ENCODE results near the gene TRAPPC6A. TPM values are rescaled to one million over a fixed set of nuclear protein-coding genes. Genes with fewer than 3 reads are reported as not detected.

Gene TRAPPC6A
- total and polyA plus RNA-seq, 2 of the 13 experiments (the other 11 are each of a cell fraction or from before 2014, with no cell fraction given), result 6.5 to 21.0 TPM

- intact Hi-C loops (cut with micrococcal nuclease; ENCODE audit: unreplicated experiment), result loop anchor here (5.0 kb wide), 2 partner anchors 52 to 112 kb away; partner anchors contain the start of genes GEMIN7 and ZNF296
- ATAC-seq, result no peak
- no TSS peak for BruUV-seq (replicated peaks)
- Histone ChIP-seq H3K27me3 (ENCODE audit: control insufficient read depth in 1 of 2, insufficient read depth in 2 of 2, low read length in 2 of 2) (no peaks in the 10 kb centered on the region), H3K27ac (ENCODE audit: extremely low read length, insufficient read depth, low read length) (no peak overlapping the region), H3K79me2 (ENCODE audit: insufficient read depth, low read length) (peaks cover 45% of the 10 kb centered on the region), H3K9me3 (ENCODE audit: low read length) (no peaks in the 10 kb centered on the region), H3K36me3 (replicated peaks in 1 of 2; ENCODE audit: control insufficient read depth in 1 of 2, insufficient read depth in 2 of 2, low read length in 2 of 2) (peaks cover 6 to 15% of the 10 kb centered on the region in 2 experiments; a peak in 3 of 5 replicates), H4K20me1 (ENCODE audit: insufficient read depth, low read length) (peaks cover 23% of the 10 kb centered on the region; the same call in 1 of the 2 replicates), H3K4me1 (ENCODE audit: insufficient read depth, low read length) (peaks cover 36% of the 10 kb centered on the region), H3K4me3 (replicated peaks in 1 of 3; ENCODE audit: insufficient read depth in 1 of 3, low read depth in 2 of 3, low read length in 3 of 3) (no peak overlapping the region), H3K9ac (ENCODE audit: insufficient read depth, low read depth, low read length) (no peak overlapping the region), H2AFZ (ENCODE audit: low read length) (no peak overlapping the region), H3K4me2 (ENCODE audit: low read depth, low read length) (no peak overlapping the region)
- 100% methylated on average over 3 of the region's 5 CpGs for WGBS (ENCODE audit: low lambda C conversion rate)
- no peak for TF ChIP-seq ZNF614 (CRISPR knock-in tag; IDR thresholded peaks at IDR 0.05; ENCODE audit: borderline replicate concordance)
- TF ChIP-seq ARNT2 (CRISPR knock-in tag; IDR thresholded peaks at IDR 0.05; ENCODE audit: low read depth), result no peak
- no peak for TF ChIP-seq ZNF597 (CRISPR knock-in tag; IDR thresholded peaks at IDR 0.05)
- TF ChIP-seq JDP2 (CRISPR knock-in tag; IDR thresholded peaks at IDR 0.05; ENCODE audit: borderline replicate concordance), result no peak
- no peak for TF ChIP-seq E2F1 (CRISPR knock-in tag; IDR thresholded peaks at IDR 0.05)
- no peak for TF ChIP-seq ZBTB38 (CRISPR knock-in tag; IDR thresholded peaks at IDR 0.05)
- TF ChIP-seq SP5 (CRISPR knock-in tag; IDR thresholded peaks at IDR 0.05; ENCODE audit: borderline replicate concordance, low read depth), result no peak
- no peak for TF ChIP-seq ZNF629 (CRISPR knock-in tag; conservative IDR thresholded peaks at IDR 0.05)
- TF ChIP-seq SMARCE1 (IDR thresholded peaks at IDR 0.05; ENCODE audit: borderline replicate concordance), result no peak
- TF ChIP-seq SSRP1 (CRISPR knock-in tag; IDR thresholded peaks at IDR 0.05), result no peak
- no peak for TF ChIP-seq PAWR (CRISPR knock-in tag; IDR thresholded peaks at IDR 0.05; ENCODE audit: borderline replicate concordance)
- no peak for TF ChIP-seq RELA (CRISPR knock-in tag; IDR thresholded peaks at IDR 0.05)
- TF ChIP-seq ZSCAN22 (CRISPR knock-in tag; IDR thresholded peaks at IDR 0.05), result no peak
- TF ChIP-seq TAF15 (IDR thresholded peaks at IDR 0.05; ENCODE audit: low read depth, low read length, poor library complexity, severe bottlenecking), result no peak
- TF ChIP-seq ZNF572 (CRISPR knock-in tag; IDR thresholded peaks at IDR 0.05), result no peak
- TF ChIP-seq YY1 (IDR thresholded peaks at IDR 0.05; ENCODE audit: insufficient read depth, insufficient replicate concordance, low read depth, low read length), result no peak
- TF ChIP-seq PRDM4 (CRISPR knock-in tag; IDR thresholded peaks at IDR 0.05; ENCODE audit: borderline replicate concordance), result no peak
- CTCF ChIA-PET (ENCODE audit: low intra/inter-chr PET ratio, low total read pairs), result no interaction called here
- in situ Hi-C loops (cut with HindIII; ENCODE audit: extremely low pct_ligation_motif_present, low pct_unique_long_range_greater_than_20kb), result loop anchor here (10.0 kb wide), 1 partner anchor 114 kb away; no protein-coding TSS in a partner anchor
- POLR2A ChIA-PET, result no interaction called here
- FAIRE-seq, result no peak
- DNase-seq (ENCODE audit: low spot score), result no peak
Measured at GRCh38 chr19:45128806-45129205, 49.2 kb downstream of the TRAPPC6A start.

Data from HepG2 (cell line).